Stomach (tissue), 9 donors: ENCODE data around the gene FJX1. TPM values are rescaled to one million over a fixed set of nuclear protein-coding genes. Genes with fewer than 3 reads are reported as not detected.

Experiments used
- DNase-seq, 2 donors: peaks; one replicate each; pipeline versions ENCODE4 v3.0.0 to v3.0.0-alpha.2; 2013 to 2019
- H3K27ac ChIP-seq, 5 donors: fragments of 200-600 bp in 4 of 5; sonication (generic) in 4 of 5; one replicate each; pipeline ENCODE4 v1.5.1; 2013 to 2019; ENCODE audit warnings: mild to moderate bottlenecking in 1 of 5, moderate library complexity in 1 of 5
- H3K27me3 ChIP-seq, 3 donors: fragments of 200-600 bp; sonication (generic); one replicate each; pipeline ENCODE4 v1.5.1; 2017 to 2019; ENCODE audit warnings: mixed run types in 1 of 3
- H3K36me3 ChIP-seq, 4 donors: fragments of 200-600 bp; sonication (generic); 1 replicate in 3 of 4; 2 replicates in 1 of 4; pipeline ENCODE4 v1.5.1; 2016 to 2019
- H3K4me1 ChIP-seq, 4 donors: fragments of 200-600 bp; sonication (generic); one replicate each; pipeline ENCODE4 v1.5.1; 2016 to 2019
- H3K4me3 ChIP-seq, 4 donors: fragments of 200-600 bp; sonication (generic) in 3 of 4; one replicate each; pipeline ENCODE4 v1.5.1; 2016 to 2019; ENCODE audit warnings: mild to moderate bottlenecking in 1 of 4
- H3K9me3 ChIP-seq, 4 donors: fragments of 200-600 bp; sonication (generic); one replicate each; pipeline ENCODE4 v1.5.1; 2016 to 2019
- EP300 ChIP-seq: sonication (generic); formaldehyde crosslinking; IDR thresholded peaks from one replicate; pipeline ENCODE4 v1.6.1; 2017; ENCODE audit warnings: antibody characterized with exemption
- POLR2A ChIP-seq, 4 donors: fragments of 450-650 bp; IDR thresholded peaks; one replicate each; pipeline ENCODE4 v1.6.1; 2016; ENCODE audit warnings: antibody characterized with exemption in 4 of 4, control low read depth in 2 of 4, mild to moderate bottlenecking in 1 of 4, moderate library complexity in 1 of 4
- POLR2AphosphoS5 ChIP-seq, 3 donors: sonication (generic); formaldehyde crosslinking; IDR thresholded peaks; one replicate each; pipeline ENCODE4 v1.6.1; 2016; ENCODE audit warnings: antibody characterized with exemption in 3 of 3
- WGBS, 5 donors: extraction: QIAGEN DNeasy Blood & Tissue Kit in 3 of 5; methylation state at CpG; one replicate each; pipeline versions ENCODE4 v1.1.5 to v1.1.7; 2013 to 2018; 5-methylcytosine and 5-hydroxymethylcytosine counted together
- intact Hi-C: fragments of 100-400 bp; cut with DNase I; formaldehyde crosslinking; loops from one replicate; pipeline ENCODE4 v1.15.1; 2023; ENCODE audit warnings: low total_unique reads
- polyA plus RNA-seq, 3 donors: library from polyadenylated mRNA; stranded (reverse); fragments of 200-250 nt; gene quantifications; one replicate each; pipeline ENCODE4 v1.2.3, GENCODE V29; 2013
- total RNA-seq, 5 donors: library from RNA; depleted of rRNA; stranded (reverse); fragments of >200 nt; gene quantifications; one replicate each; pipeline versions ENCODE4 v1.1.0 to v1.2.3, GENCODE V29; 2014 to 2016
- TF ChIP-seq, protein P1 (sequence below), 7 experiments: fragments of 450-650 bp in 4 of 7; fragments of 200-600 bp in 3 of 7; sonication (generic) in 3 of 7; IDR thresholded peaks; one replicate each; pipeline ENCODE4 v1.5.1; 2016 to 2019; ENCODE audit warnings: antibody characterized with exemption in 7 of 7, control low read depth in 2 of 7, mild to moderate bottlenecking in 1 of 7
- donor health status: healthy with polysubstance abuse.
- donor health status: Bipolar disorder and iron deficiency.
- donor health status: healthy.

Gene FJX1
- total and polyA plus RNA-seq, 8 donors = 0.45 to 5.2 (median 3.1) TPM; not detected in 2

DNA sequence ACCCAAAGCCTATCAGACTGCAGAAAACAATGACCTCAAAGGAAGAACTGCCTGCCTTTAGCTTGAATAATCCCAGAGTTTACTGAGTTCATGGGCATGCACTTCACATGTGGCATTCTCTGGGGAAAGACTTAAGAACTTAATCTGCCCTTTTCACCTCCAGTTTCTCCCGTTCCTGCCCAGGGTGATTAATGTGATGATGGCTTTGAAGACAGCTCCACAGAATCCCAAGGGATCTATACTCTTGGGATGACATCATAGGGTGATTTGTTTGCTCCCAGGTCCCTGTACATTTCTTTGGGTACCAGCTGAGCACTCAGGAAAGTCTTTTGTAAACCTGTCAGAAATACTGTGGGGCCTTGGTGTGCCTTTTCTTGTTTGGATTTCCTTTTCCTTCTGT lies 14.0 kb downstream of the FJX1 start:
- TF ChIP-seq, protein P1, sequence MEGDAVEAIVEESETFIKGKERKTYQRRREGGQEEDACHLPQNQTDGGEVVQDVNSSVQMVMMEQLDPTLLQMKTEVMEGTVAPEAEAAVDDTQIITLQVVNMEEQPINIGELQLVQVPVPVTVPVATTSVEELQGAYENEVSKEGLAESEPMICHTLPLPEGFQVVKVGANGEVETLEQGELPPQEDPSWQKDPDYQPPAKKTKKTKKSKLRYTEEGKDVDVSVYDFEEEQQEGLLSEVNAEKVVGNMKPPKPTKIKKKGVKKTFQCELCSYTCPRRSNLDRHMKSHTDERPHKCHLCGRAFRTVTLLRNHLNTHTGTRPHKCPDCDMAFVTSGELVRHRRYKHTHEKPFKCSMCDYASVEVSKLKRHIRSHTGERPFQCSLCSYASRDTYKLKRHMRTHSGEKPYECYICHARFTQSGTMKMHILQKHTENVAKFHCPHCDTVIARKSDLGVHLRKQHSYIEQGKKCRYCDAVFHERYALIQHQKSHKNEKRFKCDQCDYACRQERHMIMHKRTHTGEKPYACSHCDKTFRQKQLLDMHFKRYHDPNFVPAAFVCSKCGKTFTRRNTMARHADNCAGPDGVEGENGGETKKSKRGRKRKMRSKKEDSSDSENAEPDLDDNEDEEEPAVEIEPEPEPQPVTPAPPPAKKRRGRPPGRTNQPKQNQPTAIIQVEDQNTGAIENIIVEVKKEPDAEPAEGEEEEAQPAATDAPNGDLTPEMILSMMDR (IDR thresholded peaks at IDR 0.05) = no peak
- TF ChIP-seq POLR2A (IDR thresholded peaks at IDR 0.05) (no peak), EP300 (no peak), POLR2AphosphoS5 (IDR thresholded peaks at IDR 0.05) (no peak)
- Histone ChIP-seq H3K4me3 (no peak overlapping the region), H3K27ac (no peak overlapping the region), H3K36me3 (no peaks in the 10 kb centered on the region), H3K9me3 (no peaks in the 10 kb centered on the region), H3K4me1 (no peaks in the 10 kb centered on the region), H3K27me3 (peaks cover 0 to 49% (median 19%) of the 10 kb centered on the region in 3 donors)
- 31 to 65% (median 36%) methylated on average over 1 of the region's 1 CpG for WGBS, 5 donors
- no peak for DNase-seq
- intact Hi-C loops = no loop called here

DNA sequence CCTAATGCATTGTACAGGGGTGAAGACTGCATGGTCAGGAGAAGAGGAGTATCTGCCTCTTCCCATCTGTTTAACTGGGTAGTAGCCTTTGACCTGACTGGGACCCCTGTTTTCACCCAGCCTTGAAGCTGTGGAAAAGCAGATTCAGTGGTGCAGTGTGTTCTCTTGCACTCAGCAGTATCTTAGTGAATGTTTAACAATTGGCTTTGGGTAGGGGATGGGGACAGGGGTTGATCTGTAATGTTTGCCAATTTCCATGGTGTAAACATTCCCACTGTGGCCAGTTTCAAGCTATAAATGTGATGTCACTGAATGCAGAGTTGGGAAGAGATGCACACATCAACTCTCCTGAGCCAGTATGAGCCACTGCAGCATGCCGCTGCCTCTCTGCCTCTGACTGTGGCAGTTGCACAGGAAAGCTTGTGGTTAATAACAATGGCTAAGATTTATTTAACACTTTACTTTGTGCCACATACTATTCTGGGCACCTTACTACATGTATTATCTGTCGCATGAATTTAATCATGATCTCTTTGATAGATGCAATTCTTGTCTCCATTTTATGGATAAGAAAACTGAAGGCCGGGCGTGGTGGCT lies 15.7 kb downstream of the FJX1 start:
- H3K4me1 ChIP-seq = no peaks in the 10 kb centered on the region
- DNase-seq = no peak
- TF ChIP-seq POLR2AphosphoS5 (IDR thresholded peaks at IDR 0.05) (no peak), EP300 (no peak)
- TF ChIP-seq, protein P1 (IDR thresholded peaks at IDR 0.05) = no peak
- no peaks in the 10 kb centered on the region for H3K36me3 ChIP-seq
- H3K4me3 ChIP-seq = no peak overlapping the region
- intact Hi-C loops = no loop called here
- H3K9me3 ChIP-seq = no peaks in the 10 kb centered on the region
- 65 to 87% (median 78%) methylated on average over 4 of the region's 4 CpGs for WGBS, 5 donors
- no peak overlapping the region for H3K27ac ChIP-seq
- H3K27me3 ChIP-seq = peaks cover 0 to 49% (median 19%) of the 10 kb centered on the region in 3 donors

DNA sequence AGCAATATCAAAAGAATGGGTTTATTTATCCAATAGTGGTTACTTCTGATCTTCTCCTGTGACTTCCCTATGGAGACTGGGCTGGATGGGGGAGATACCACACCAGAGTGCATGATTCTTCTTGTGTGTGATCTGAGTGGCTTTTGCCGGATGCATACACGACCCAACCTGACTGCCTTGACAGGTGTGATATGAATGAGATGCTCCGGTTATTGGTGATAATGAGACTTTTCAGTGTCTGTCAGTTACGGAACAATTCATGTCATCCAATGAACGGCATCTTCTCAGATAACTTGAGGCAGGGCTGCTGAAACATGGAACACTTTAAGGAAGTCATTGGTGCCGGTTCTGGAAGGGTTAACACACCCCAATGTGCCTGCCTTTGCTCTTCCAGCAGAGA lies 17.7 kb downstream of the FJX1 start:
- intact Hi-C loops = no loop called here
- H3K36me3 ChIP-seq = no peaks in the 10 kb centered on the region
- no peak for DNase-seq
- H3K9me3 ChIP-seq = no peaks in the 10 kb centered on the region
- H3K4me1 ChIP-seq = no peaks in the 10 kb centered on the region
- no peak overlapping the region for H3K4me3 ChIP-seq
- WGBS, 5 donors = 84 to 86% (median 85%) methylated on average over 6 of the region's 6 CpGs
- TF ChIP-seq POLR2A (IDR thresholded peaks at IDR 0.05) (no peak), POLR2AphosphoS5 (IDR thresholded peaks at IDR 0.05) (no peak), EP300 (no peak)
- TF ChIP-seq, protein P1 (IDR thresholded peaks at IDR 0.05) = no peak
- H3K27ac ChIP-seq = no peak overlapping the region
- H3K27me3 ChIP-seq = peaks cover 0 to 45% (median 15%) of the 10 kb centered on the region in 3 donors

DNA sequence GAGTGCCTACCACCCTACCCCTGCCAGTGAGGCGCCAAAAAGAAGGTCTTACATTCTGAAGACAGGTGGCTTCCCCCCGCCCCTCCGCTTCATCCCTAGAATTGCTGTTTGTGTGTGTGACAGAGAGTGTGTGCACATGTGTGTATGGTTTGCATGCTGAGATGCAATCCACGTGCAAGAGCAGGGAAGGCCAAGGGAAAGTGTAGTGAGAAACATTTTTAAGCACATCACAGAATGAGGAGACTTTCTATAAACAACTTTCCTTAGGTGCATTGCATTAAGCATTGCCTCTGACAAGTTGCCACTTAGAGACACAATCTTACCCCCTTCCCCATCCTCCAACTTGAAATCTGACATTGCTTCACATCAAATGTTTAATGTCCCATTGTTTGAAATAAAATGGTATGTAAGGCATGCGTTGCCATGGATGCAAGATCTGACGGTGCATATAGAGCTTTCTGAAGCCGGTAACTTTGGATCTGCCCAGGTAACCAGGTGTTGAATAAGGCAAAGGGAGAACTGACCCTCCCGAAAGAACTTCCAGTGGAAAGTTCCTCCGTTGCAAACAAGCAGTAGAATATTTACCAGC lies 21.4 kb downstream of the FJX1 start:
- Histone ChIP-seq H3K36me3 (no peaks in the 10 kb centered on the region), H3K9me3 (no peaks in the 10 kb centered on the region), H3K4me3 (no peak overlapping the region), H3K27me3 (peaks cover 0 to 14% (median 3%) of the 10 kb centered on the region in 3 donors), H3K27ac (no peak overlapping the region), H3K4me1 (no peaks in the 10 kb centered on the region)
- TF ChIP-seq POLR2A (IDR thresholded peaks at IDR 0.05) (no peak), EP300 (no peak), POLR2AphosphoS5 (IDR thresholded peaks at IDR 0.05) (no peak)
- TF ChIP-seq, protein P1 (IDR thresholded peaks at IDR 0.05) = no peak
- no peak for DNase-seq
- intact Hi-C loops = no loop called here
- WGBS, 5 donors = 32 to 58% (median 45%) methylated on average over 9 of the region's 9 CpGs
